Neuronal stem cell (in vitro differentiated cells): ENCODE data around the gene GGA1.
A peak's percentile ranks its signal among the peaks of the same experiment; 100 is the strongest.

Experiments used
- DNase-seq: peaks from one replicate; pipeline ENCODE4 v3.0.0-alpha.2; 2013; ENCODE audit warnings: low spot score
- H2AFZ ChIP-seq: one replicate; pipeline ENCODE4 v1.6.1; 2013; ENCODE audit warnings: mild to moderate bottlenecking, low read length, inconsistent platforms
- H2AK5ac ChIP-seq: 2 replicates; pipeline ENCODE4 v1.6.1; 2013; ENCODE audit warnings: low read depth, mild to moderate bottlenecking, inconsistent platforms, low read length, moderate library complexity, mixed read lengths
- H2BK120ac ChIP-seq: 2 replicates; pipeline ENCODE4 v1.6.1; 2013; ENCODE audit warnings: low read depth, mild to moderate bottlenecking, inconsistent platforms, low read length, moderate library complexity, mixed read lengths
- H2BK12ac ChIP-seq: one replicate; pipeline ENCODE4 v1.6.1; 2013; ENCODE audit warnings: low read length, inconsistent platforms
- H2BK15ac ChIP-seq: 2 replicates; pipeline ENCODE4 v1.6.1; 2013; ENCODE audit warnings: mild to moderate bottlenecking, low read length, inconsistent platforms, mixed read lengths
- H2BK5ac ChIP-seq: one replicate; pipeline ENCODE4 v1.6.1; 2013; ENCODE audit warnings: inconsistent platforms, mild to moderate bottlenecking, low read length, moderate library complexity
- H3K14ac ChIP-seq: one replicate; pipeline ENCODE4 v1.6.1; 2013; ENCODE audit warnings: low read length, inconsistent platforms
- H3K18ac ChIP-seq: 2 replicates; pipeline ENCODE4 v1.6.1; 2013; ENCODE audit warnings: low read length, inconsistent platforms
- H3K23ac ChIP-seq: 2 replicates; pipeline ENCODE4 v1.6.1; 2013; ENCODE audit warnings: low read depth, mild to moderate bottlenecking, mixed read lengths, low read length, inconsistent platforms; ENCODE audit not compliant: poor library complexity
- H3K27ac ChIP-seq: replicated peaks from 3 replicates; pipeline ENCODE4 v1.5.1; 2013; ENCODE audit warnings: low read length, inconsistent platforms
- H3K27me3 ChIP-seq, 3 experiments: 2 replicates each; pipeline ENCODE4 v1.6.1; 2013; ENCODE audit warnings: low read length in 3 of 3, mild to moderate bottlenecking in 2 of 3, inconsistent platforms in 1 of 3, low read depth in 1 of 3, mixed read lengths in 1 of 3, moderate library complexity in 1 of 3; ENCODE audit not compliant: control insufficient read depth in 3 of 3, insufficient read depth in 3 of 3
- H3K36me3 ChIP-seq, 2 donors: replicated peaks in 1 of 2; 2 replicates each; pipeline ENCODE4 v1.6.1; 2013; ENCODE audit warnings: low read length in 2 of 2; ENCODE audit not compliant: control insufficient read depth in 2 of 2, insufficient read depth in 2 of 2
- H3K4ac ChIP-seq: 2 replicates; pipeline ENCODE4 v1.6.1; 2013; ENCODE audit warnings: inconsistent platforms, mild to moderate bottlenecking, low read length, moderate library complexity
- H3K4me1 ChIP-seq, 2 donors: 1 replicate in 1 of 2; 2 replicates in 1 of 2; pipeline ENCODE4 v1.6.1; 2013; ENCODE audit warnings: low read length in 2 of 2, low read depth in 1 of 2; ENCODE audit not compliant: control insufficient read depth in 2 of 2, insufficient read depth in 1 of 2
- H3K4me2 ChIP-seq: one replicate; pipeline ENCODE4 v1.6.1; 2013; ENCODE audit warnings: mild to moderate bottlenecking, low read length, inconsistent platforms; ENCODE audit not compliant: insufficient read depth, poor library complexity, severe bottlenecking
- H3K4me3 ChIP-seq, 2 donors: 2 replicates each; pipeline ENCODE4 v1.5.1; 2013; ENCODE audit warnings: low read length in 2 of 2, mild to moderate bottlenecking in 2 of 2, inconsistent platforms in 1 of 2, moderate library complexity in 1 of 2
- H3K79me1 ChIP-seq: one replicate; pipeline ENCODE4 v1.6.1; 2013; ENCODE audit warnings: low read depth, mild to moderate bottlenecking, inconsistent platforms, low read length, moderate library complexity
- H3K9ac ChIP-seq: one replicate; pipeline ENCODE4 v1.6.1; 2013; ENCODE audit warnings: mild to moderate bottlenecking, low read depth, low read length, inconsistent platforms; ENCODE audit not compliant: poor library complexity
- H3K9me3 ChIP-seq, 2 donors: replicated peaks in 1 of 2; 2 replicates each; pipeline versions ENCODE3 to v1.6.1; 2013; ENCODE audit warnings: low read length in 2 of 2, mild to moderate bottlenecking in 2 of 2, inconsistent platforms in 1 of 2, low read depth in 1 of 2, mixed read lengths in 1 of 2, moderate library complexity in 1 of 2; ENCODE audit not compliant: control insufficient read depth in 2 of 2, insufficient read depth in 1 of 2
- H4K8ac ChIP-seq: one replicate; pipeline ENCODE4 v1.6.1; 2013; ENCODE audit warnings: low read depth, mild to moderate bottlenecking, inconsistent platforms, low read length, moderate library complexity
- H4K91ac ChIP-seq: one replicate; pipeline ENCODE4 v1.6.1; 2013; ENCODE audit warnings: low read length, low read depth, mild to moderate bottlenecking, inconsistent platforms; ENCODE audit not compliant: poor library complexity
- WGBS, 2 donors: extraction: QIAGEN DNeasy Blood & Tissue Kit; methylation state at CpG; one replicate each; pipeline ENCODE4 v1.1.7; 2013; ENCODE audit warnings: missing lambda C conversion rate in 2 of 2, mixed read lengths in 1 of 2; ENCODE audit not compliant: insufficient read length in 2 of 2, insufficient replicate concordance in 1 of 2; ENCODE audit errors: extremely low coverage in 2 of 2; 5-methylcytosine and 5-hydroxymethylcytosine counted together

Gene GGA1

GRCh38 chr22:37639771-37640590 lies 31.3 kb downstream of the GGA1 start:
- Histone ChIP-seq H3K23ac (peak overlapping the region; percentile 90), H4K91ac (no peak overlapping the region), H2BK12ac (peak overlapping the region; percentile 53), H2BK120ac (peak overlapping the region; percentile 35), H4K8ac (no peak overlapping the region), H3K4me2 (peak overlapping the region; percentile 80), H3K79me1 (no peaks in the 10 kb centered on the region), H3K36me3 (peaks cover 5 to 19% of the 10 kb centered on the region in 2 donors), H3K14ac (peak overlapping the region; percentile 49), H3K4ac (no peak overlapping the region), H3K27me3 (no peaks in the 10 kb centered on the region), H2BK15ac (peak overlapping the region; percentile 98), H3K9ac (peak overlapping the region; percentile 94), H3K18ac (peak overlapping the region; percentile 96), H3K4me1 (peaks cover 13 to 17% of the 10 kb centered on the region in 2 donors), H3K27ac (no peak overlapping the region), H3K9me3 (no peaks in the 10 kb centered on the region), H2AFZ (peak overlapping the region; percentile 95), H3K4me3 (peak overlapping the region; percentile 58 to 81), H2BK5ac (peak overlapping the region; percentile 19), H2AK5ac (peak overlapping the region; percentile 98)
- DNase-seq, result no peak
- no CpG with 5 or more reads among the region's 27 CpGs for WGBS, 2 donors

- H3K27me3 ChIP-seq, result no peaks in the 10 kb centered on the region
- H3K18ac ChIP-seq, result peak overlapping the region; percentile 96
- H3K4me2 ChIP-seq, result peak overlapping the region; percentile 43
- H4K91ac ChIP-seq, result peak overlapping the region; percentile 86
- H3K4ac ChIP-seq, result no peak overlapping the region
- peak overlapping the region; percentile 95 for H2AFZ ChIP-seq
- H3K27ac ChIP-seq, result no peak overlapping the region
- peak overlapping the region; percentile 35 for H2BK120ac ChIP-seq
- H3K4me1 ChIP-seq, result peaks cover 13 to 17% of the 10 kb centered on the region in 2 donors
- H3K4me3 ChIP-seq, result peak overlapping the region; percentile 46 to 58
- H2AK5ac ChIP-seq, result peak overlapping the region; percentile 98
- H2BK12ac ChIP-seq, result peak overlapping the region; percentile 53
- no peak overlapping the region for H3K14ac ChIP-seq
- H3K23ac ChIP-seq, result peak overlapping the region; percentile 57
- H2BK5ac ChIP-seq, result peak overlapping the region; percentile 19
- peak overlapping the region; percentile 14 for H2BK15ac ChIP-seq
- H3K79me1 ChIP-seq, result no peaks in the 10 kb centered on the region
- peak overlapping the region; percentile 65 for H3K9ac ChIP-seq
- H3K36me3 ChIP-seq, result peaks cover 8 to 24% of the 10 kb centered on the region in 2 donors
- H4K8ac ChIP-seq, result no peak overlapping the region
- no peaks in the 10 kb centered on the region for H3K9me3 ChIP-seq
- no CpG with 5 or more reads among the region's 24 CpGs for WGBS, 2 donors
- no peak for DNase-seq
Observed at GRCh38 chr22:37640591-37641560, 32.2 kb downstream of the GGA1 start.

- Histone ChIP-seq H3K4me1 (peaks cover 13 to 16% of the 10 kb centered on the region in 2 donors), H4K91ac (no peak overlapping the region), H3K9me3 (no peaks in the 10 kb centered on the region), H2BK120ac (no peak overlapping the region), H3K4ac (no peak overlapping the region), H3K4me2 (no peak overlapping the region), H3K14ac (no peak overlapping the region), H2BK15ac (peak overlapping the region; percentile 14), H3K9ac (no peak overlapping the region), H3K36me3 (peaks cover 8 to 24% of the 10 kb centered on the region in 2 donors), H3K23ac (no peak overlapping the region), H3K27ac (no peak overlapping the region), H3K79me1 (no peaks in the 10 kb centered on the region), H2AFZ (no peak overlapping the region), H4K8ac (no peak overlapping the region), H3K27me3 (no peaks in the 10 kb centered on the region), H2BK5ac (no peak overlapping the region), H3K4me3 (no peak overlapping the region), H3K18ac (no peak overlapping the region), H2BK12ac (no peak overlapping the region), H2AK5ac (no peak overlapping the region)
- DNase-seq, result no peak
- WGBS, 2 donors, result no CpG with 5 or more reads among the region's 5 CpGs
Observed at GRCh38 chr22:37641561-37641949, 32.9 kb downstream of the GGA1 start.
